ENCODE results near the gene COX5B. TPM values are rescaled to one million over a fixed set of nuclear protein-coding genes. Genes with fewer than 3 reads are reported as not detected.

COX5B gene
- total RNA-seq, 1 donor from 2014 or later: 393 TPM

- peaks cover 6% of the 10 kb centered on the region for H3K36me3 ChIP-seq (ENCODE audit: control insufficient read depth, insufficient read depth, low read length)
- DNase-seq (ENCODE audit: low read depth): no peak
- no peak for TF ChIP-seq CTCF (IDR thresholded peaks at IDR 0.05; ENCODE audit: insufficient read depth, low read length, poor library complexity, severe bottlenecking)
These were observed 7.6 kb downstream of the COX5B start for GRCh38 chr2:97653473-97653872.

GRCh38 chr2:97653874-97654273 lies 8.0 kb downstream of the COX5B start:
- Histone ChIP-seq H3K36me3 (ENCODE audit: control insufficient read depth, insufficient read depth, low read length) (peaks cover 6% of the 10 kb centered on the region), H3K4me3 (ENCODE audit: low read depth, low read length) (no peak overlapping the region), H3K27me3 (ENCODE audit: control insufficient read depth, insufficient read depth, low read length) (no peaks in the 10 kb centered on the region)
- DNase-seq (ENCODE audit: low read depth): no peak
- TF ChIP-seq CTCF (IDR thresholded peaks at IDR 0.05; ENCODE audit: insufficient read depth, low read length, poor library complexity, severe bottlenecking): no peak

More at GRCh38 chr2:97653473-97653872, 7.6 kb downstream of the COX5B start:
- Histone ChIP-seq H3K4me3 (ENCODE audit: low read depth, low read length) (no peak overlapping the region), H3K27me3 (ENCODE audit: control insufficient read depth, insufficient read depth, low read length) (no peaks in the 10 kb centered on the region)

DNA sequence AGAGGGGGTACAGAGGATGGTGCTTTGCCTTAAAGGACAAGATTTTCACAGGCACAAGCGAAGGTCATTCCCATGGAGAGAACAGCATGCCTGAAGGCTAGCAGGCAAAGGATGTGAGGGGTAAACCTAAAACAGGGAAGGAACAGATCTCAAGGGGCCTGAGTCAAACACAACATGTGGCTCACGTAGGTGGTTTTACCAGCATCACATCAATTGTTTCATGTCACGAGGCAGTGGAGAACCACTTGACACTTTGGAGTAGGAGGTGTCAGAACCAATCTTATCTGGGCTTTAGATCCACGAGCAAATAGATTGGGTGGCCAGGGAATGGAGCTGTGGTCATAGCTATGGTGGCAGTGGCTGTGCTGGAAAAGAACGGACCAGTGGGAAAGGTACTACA lies 8.4 kb downstream of the COX5B start:
- TF ChIP-seq CTCF (IDR thresholded peaks at IDR 0.05; ENCODE audit: insufficient read depth, low read length, poor library complexity, severe bottlenecking): no peak

DNA sequence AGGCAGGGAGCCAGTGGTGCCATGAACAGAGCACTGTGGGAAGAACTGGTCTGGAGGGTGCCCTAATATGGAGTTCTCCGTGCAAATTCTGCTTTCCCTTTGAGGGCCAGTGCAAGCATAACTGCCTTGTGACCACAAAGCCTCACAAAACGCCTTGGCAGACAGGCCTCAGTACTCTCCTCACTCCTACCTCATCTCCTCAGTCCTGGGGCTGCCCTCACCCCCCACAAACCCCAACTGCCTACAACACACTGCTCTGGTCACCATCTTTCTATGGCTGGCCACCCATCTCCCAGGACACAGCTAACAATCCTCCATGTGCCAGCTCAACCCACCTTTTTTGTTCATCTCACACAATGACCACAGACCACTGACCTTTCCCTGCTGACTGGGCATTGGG lies 8.9 kb downstream of the COX5B start:
- no peak for TF ChIP-seq CTCF (IDR thresholded peaks at IDR 0.05; ENCODE audit: insufficient read depth, low read length, poor library complexity, severe bottlenecking)
- no peak for DNase-seq (ENCODE audit: low read depth)
- Histone ChIP-seq H3K27me3 (ENCODE audit: control insufficient read depth, insufficient read depth, low read length) (no peaks in the 10 kb centered on the region), H3K4me3 (ENCODE audit: low read depth, low read length) (no peak overlapping the region), H3K36me3 (ENCODE audit: control insufficient read depth, insufficient read depth, low read length) (peaks cover 6% of the 10 kb centered on the region)

More for the DNA sequence above, 8.4 kb downstream of the COX5B start:
- Histone ChIP-seq H3K27me3 (ENCODE audit: control insufficient read depth, insufficient read depth, low read length) (no peaks in the 10 kb centered on the region), H3K36me3 (ENCODE audit: control insufficient read depth, insufficient read depth, low read length) (peaks cover 6% of the 10 kb centered on the region), H3K4me3 (ENCODE audit: low read depth, low read length) (no peak overlapping the region)
- no peak for DNase-seq (ENCODE audit: low read depth)

- H3K27me3 ChIP-seq (ENCODE audit: control insufficient read depth, insufficient read depth, low read length): no peaks in the 10 kb centered on the region
- DNase-seq (ENCODE audit: low read depth): no peak
- H3K4me3 ChIP-seq (ENCODE audit: low read depth, low read length): no peak overlapping the region
- TF ChIP-seq CTCF (IDR thresholded peaks at IDR 0.05; ENCODE audit: insufficient read depth, low read length, poor library complexity, severe bottlenecking): no peak
- H3K36me3 ChIP-seq (ENCODE audit: control insufficient read depth, insufficient read depth, low read length): peaks cover 6% of the 10 kb centered on the region
These were observed 10.4 kb downstream of the COX5B start for GRCh38 chr2:97656129-97656755.
